Smooth muscle cell of trachea (primary cell): ENCODE measurements around the gene ITGB1BP2. TPM values are rescaled to one million over a fixed set of nuclear protein-coding genes. Genes with fewer than 3 reads are reported as not detected.

Source experiments
- total RNA-seq: library from RNA; depleted of rRNA; stranded (reverse); fragments of >200 nt; gene quantifications from 2 replicates; pipeline ENCODE4 v1.2.1, GENCODE V29; 2014

ITGB1BP2 gene
- 0.99 and 1.0 TPM in 2 replicates for total RNA-seq

DNA sequence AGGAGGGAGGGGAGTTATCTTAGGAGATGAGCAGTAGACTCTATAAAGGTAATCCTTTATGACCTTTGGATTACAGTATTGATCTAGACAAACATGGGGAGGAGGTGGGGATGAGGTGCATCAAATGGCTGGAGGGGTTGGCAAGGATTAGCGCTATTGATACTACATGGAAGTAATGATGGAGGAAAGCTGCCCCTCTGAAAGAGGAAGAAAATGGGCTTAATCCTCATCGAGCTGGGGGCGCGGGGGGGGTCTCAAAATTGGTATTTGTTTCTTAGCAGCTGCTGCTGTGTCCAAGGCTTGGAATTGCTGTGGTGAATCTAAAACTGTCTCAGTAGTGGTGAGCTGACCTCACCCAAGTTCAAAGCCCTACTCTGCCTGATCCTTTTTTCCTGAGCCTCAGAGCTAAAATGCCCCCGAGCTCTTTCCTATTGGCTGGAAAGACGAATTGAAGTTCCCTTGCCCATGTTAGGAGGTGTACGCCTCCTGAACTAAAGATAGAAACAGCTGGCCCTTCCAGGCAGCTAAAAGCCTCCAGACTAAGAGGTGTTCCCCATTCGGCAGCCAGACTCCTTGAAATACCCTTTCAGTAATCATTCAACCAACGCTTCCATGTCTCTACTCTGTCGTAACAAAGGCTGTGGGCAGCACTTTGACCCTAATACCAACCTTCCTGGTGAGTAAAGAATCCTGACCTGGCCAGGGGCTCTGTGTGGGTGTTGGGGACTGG is at the start of gene ITGB1BP2:
ITGB1BP2 (plus strand) TSS at position 556 of the 730 bp plus-strand sequence; CDS start at position 613, 57 bp downstream.

DNA sequence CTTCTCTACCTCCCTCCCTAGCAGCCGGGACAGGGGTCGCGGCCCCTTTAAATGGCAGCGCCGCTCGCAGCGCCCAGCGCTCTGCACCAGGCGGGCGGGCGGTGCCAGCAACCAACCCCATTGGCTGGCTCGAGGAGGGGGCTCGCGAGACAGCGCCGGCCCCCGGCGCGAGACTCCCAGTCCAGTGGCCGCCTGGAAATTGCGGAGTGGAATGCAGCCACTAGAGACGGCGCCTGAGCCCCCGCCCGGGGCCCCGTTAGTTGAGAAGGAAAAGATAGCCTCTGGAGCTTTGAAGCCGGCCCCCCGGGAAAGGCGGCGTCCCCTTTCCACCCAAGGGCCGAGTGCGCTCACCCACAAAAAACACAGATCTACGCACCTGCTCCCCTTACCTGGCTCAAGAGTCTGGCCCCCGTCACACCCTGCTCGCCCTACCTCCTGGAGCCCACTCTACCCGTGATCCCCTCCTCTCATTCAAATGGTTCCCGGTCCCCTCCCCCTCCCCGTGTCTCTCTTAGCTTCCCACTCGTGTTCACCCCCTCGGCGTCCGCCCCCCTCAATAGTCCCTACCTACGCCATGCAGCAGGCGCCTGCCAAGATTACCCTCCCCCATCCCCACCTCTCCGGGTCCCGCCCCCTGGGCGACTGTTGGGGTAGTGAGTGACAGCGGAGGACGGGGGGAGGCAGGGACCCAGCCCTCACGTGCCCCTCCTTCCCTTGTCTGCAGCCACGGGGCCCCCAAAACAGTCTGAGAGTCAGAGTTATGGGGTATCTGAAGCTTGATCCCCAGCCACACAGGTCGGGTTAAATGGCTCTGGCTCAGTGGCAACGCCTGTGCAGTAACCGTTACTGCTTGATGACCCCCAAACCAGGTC is 47.2 kb upstream of the ITGB1BP2 start, which contains the start of gene ZMYM3:
ZMYM3 (minus strand) TSS at position 49 of the 872 bp plus-strand sequence. CDS start 885 bp downstream, outside the sequence.

DNA sequence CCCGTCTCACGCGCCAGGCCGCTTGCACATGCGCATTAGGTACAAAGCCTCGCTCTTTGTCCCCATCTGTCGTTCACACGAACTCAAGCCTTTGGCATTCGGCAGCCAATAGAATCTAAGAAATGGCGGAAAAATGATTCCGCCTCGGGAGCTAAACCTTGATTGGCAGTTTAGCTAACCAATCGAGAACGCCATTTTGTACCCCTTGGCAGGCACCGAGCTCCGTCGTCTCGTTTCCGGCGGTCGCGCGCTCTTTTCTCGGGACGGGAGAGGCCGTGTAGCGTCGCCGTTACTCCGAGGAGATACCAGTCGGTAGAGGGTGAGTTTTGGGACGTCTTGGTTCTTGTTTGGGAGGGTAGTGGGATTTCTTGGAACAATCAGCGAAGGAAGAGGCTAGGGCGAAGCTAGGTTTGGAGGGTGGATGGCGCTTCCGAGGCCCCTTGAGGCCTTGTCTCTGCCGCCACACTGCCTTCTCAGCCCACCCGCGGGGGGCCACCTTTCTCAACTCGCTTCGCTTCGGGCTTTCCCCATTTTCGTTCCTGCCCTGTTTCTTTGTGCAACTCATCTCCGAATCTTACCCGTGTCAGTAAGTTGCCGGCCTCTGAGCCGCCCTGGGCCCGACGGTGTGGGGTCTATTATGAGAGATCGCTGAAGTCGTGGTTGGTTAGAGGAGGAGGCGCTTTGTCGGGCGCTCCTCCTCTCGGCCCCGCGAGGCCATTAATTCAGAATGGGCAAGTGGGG is 18.0 kb upstream of the ITGB1BP2 start, which contains the start of gene NONO:
NONO (plus strand) TSS at position 233 of the 741 bp plus-strand sequence. CDS start 7,003 bp downstream, outside the sequence.

Other genes with a start within 250 kb of the ITGB1BP2 start
- 77.4 and 88.8 TPM in 2 replicates for gene SNX12, start 233.4 kb upstream of the ITGB1BP2 start, total RNA-seq
- 4.2 and 7.8 TPM in 2 replicates for gene FOXO4, start 205.9 kb upstream of the ITGB1BP2 start, total RNA-seq
- not detected in 2 replicates for gene CXorf65, start 195.0 kb upstream of the ITGB1BP2 start, total RNA-seq
- gene IL2RG, start 190.2 kb upstream of the ITGB1BP2 start, total RNA-seq, result not detected in 2 replicates
- gene MED12, start 183.2 kb upstream of the ITGB1BP2 start, total RNA-seq, result 30.0 and 39.9 TPM in 2 replicates
- gene NLGN3, start 156.9 kb upstream of the ITGB1BP2 start, total RNA-seq, result 1.3 and 2.3 TPM in 2 replicates
- not detected in 2 replicates for gene GJB1, start 78.5 kb upstream of the ITGB1BP2 start, total RNA-seq
- 18.6 and 22.2 TPM in 2 replicates for gene ZMYM3, start 47.6 kb upstream of the ITGB1BP2 start, total RNA-seq
- 350 and 455 TPM in 2 replicates for gene NONO, start 18.1 kb upstream of the ITGB1BP2 start, total RNA-seq
- 41.2 and 59.3 TPM in 2 replicates for gene TAF1, start 64.6 kb downstream of the ITGB1BP2 start, total RNA-seq
- 114 and 117 TPM in 2 replicates for gene OGT, start 231.4 kb downstream of the ITGB1BP2 start, total RNA-seq